Right lobe of liver (tissue), 4 donors: ENCODE results near the gene LDAH.

ENCODE experiments used
- POLR2A ChIP-seq: fragments of 450-650 bp; IDR thresholded peaks from one replicate; pipeline ENCODE4 v1.6.1; 2017; ENCODE audit warnings: antibody characterized with exemption, mild to moderate bottlenecking
- TF ChIP-seq, protein P1 (sequence below), 4 donors: fragments of 200-600 bp in 3 of 4; fragments of 450-650 bp in 1 of 4; IDR thresholded peaks; one replicate each; pipeline versions ENCODE4 v1.5.1 to v1.8.0; 2016 to 2022; ENCODE audit warnings: antibody characterized with exemption in 4 of 4, mild to moderate bottlenecking in 2 of 4
- donor health status: DM: no; HTN: no; CAD: no.
- donor health status: DM: no; HTN: no; CAD: no.
- donor health status: DM: no; HTN: yes; CAD: no.

DNA sequence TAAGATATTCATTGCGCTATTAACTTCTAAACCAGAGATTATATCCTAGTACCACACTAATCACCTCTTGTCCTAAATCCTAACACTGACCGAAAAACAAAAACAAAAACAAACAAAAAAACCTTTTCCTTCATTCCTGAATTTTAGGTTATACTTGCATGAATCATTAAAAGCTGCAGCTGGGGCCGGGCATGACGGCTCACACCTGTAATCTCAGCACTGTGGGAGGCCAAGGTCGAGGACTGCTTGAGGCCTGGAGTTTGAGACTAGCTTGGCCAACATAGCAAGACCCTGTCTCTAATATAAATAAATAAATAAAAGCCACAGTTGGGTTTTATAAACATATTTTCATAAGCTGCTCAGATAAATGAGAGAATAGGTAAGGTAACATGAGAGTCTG lies 96.0 kb downstream of the LDAH start:
- no peak for TF ChIP-seq POLR2A
- TF ChIP-seq, protein P1, sequence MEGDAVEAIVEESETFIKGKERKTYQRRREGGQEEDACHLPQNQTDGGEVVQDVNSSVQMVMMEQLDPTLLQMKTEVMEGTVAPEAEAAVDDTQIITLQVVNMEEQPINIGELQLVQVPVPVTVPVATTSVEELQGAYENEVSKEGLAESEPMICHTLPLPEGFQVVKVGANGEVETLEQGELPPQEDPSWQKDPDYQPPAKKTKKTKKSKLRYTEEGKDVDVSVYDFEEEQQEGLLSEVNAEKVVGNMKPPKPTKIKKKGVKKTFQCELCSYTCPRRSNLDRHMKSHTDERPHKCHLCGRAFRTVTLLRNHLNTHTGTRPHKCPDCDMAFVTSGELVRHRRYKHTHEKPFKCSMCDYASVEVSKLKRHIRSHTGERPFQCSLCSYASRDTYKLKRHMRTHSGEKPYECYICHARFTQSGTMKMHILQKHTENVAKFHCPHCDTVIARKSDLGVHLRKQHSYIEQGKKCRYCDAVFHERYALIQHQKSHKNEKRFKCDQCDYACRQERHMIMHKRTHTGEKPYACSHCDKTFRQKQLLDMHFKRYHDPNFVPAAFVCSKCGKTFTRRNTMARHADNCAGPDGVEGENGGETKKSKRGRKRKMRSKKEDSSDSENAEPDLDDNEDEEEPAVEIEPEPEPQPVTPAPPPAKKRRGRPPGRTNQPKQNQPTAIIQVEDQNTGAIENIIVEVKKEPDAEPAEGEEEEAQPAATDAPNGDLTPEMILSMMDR (IDR thresholded peaks at IDR 0.05), result no peak
